Kidney epithelial cell (primary cell): ENCODE data around the gene RHBG. TPM values are rescaled to one million over a fixed set of nuclear protein-coding genes. Genes with fewer than 3 reads are reported as not detected.

ENCODE experiments used
- DNase-seq: peaks from one replicate; pipeline ENCODE4 v3.0.0-alpha.2; 2010; ENCODE audit warnings: low read depth
- H3K27me3 ChIP-seq: 2 replicates; pipeline ENCODE4 v1.6.0; 2011; ENCODE audit warnings: low read length; ENCODE audit not compliant: control insufficient read depth, insufficient read depth
- H3K36me3 ChIP-seq: 2 replicates; pipeline ENCODE4 v1.5.1; 2011; ENCODE audit warnings: low read length; ENCODE audit not compliant: control insufficient read depth, insufficient read depth
- H3K4me3 ChIP-seq: 2 replicates; pipeline ENCODE4 v1.5.1; 2011; ENCODE audit warnings: low read depth, mild to moderate bottlenecking, control low read depth, low read length
- total RNA-seq: library from RNA; depleted of rRNA; stranded (reverse); fragments of >200 nt; gene quantifications from 2 replicates; pipeline ENCODE4 v1.2.3, GENCODE V29; 2015
- TF ChIP-seq, protein P1 (sequence below): IDR thresholded peaks from 2 replicates; pipeline ENCODE4 v1.5.1; 2011; ENCODE audit warnings: mild to moderate bottlenecking, moderate library complexity, low read length, control low read depth, inconsistent platforms; ENCODE audit not compliant: insufficient read depth, poor library complexity, severe bottlenecking

Gene RHBG
- total RNA-seq, 1 donor from 2014 or later = not detected

DNA sequence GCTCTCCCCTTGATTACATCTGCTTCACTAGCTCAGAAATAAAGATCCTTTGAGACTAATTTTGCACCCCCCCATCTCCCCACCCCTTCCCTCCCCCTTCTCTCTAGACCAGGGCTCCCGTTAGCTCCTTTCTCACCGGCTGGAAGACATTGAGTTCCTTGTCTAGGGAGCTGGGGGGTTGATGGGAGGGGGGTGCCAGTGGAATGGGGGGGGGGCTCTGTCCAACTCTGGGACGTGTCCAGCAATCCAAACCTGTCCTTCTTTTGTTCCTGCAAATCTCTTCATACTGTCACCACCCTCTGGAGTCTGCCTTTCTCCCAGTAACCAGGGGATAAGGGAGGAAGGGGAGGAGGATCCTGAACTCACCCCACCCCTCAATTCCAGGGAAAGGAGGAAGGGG is 61.9 kb downstream of the RHBG start:
- DNase-seq = no peak
- TF ChIP-seq, protein P1, sequence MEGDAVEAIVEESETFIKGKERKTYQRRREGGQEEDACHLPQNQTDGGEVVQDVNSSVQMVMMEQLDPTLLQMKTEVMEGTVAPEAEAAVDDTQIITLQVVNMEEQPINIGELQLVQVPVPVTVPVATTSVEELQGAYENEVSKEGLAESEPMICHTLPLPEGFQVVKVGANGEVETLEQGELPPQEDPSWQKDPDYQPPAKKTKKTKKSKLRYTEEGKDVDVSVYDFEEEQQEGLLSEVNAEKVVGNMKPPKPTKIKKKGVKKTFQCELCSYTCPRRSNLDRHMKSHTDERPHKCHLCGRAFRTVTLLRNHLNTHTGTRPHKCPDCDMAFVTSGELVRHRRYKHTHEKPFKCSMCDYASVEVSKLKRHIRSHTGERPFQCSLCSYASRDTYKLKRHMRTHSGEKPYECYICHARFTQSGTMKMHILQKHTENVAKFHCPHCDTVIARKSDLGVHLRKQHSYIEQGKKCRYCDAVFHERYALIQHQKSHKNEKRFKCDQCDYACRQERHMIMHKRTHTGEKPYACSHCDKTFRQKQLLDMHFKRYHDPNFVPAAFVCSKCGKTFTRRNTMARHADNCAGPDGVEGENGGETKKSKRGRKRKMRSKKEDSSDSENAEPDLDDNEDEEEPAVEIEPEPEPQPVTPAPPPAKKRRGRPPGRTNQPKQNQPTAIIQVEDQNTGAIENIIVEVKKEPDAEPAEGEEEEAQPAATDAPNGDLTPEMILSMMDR = no peak
- Histone ChIP-seq H3K36me3 (no peaks in the 10 kb centered on the region), H3K27me3 (peaks cover 91% of the 10 kb centered on the region), H3K4me3 (no peak overlapping the region)

DNA sequence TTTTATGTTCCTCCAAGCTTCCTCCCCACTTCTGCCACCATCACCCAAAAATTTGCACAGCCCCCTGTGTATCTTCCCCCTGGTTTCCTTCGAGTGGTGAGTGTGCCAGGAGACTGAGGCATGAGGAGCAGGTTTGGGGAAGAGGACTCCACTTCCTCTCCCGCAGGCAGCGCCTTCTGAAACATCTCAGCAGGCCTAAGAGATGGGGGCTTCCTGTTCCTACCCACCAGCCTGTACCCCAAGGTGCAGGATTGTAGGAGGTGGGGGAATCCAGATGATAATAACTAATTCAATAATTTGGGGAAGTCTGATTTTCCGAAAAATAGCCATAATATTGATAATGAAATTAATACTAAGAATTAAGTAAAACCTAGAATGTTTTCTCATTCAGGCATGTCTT is 62.4 kb downstream of the RHBG start:
- no peak overlapping the region for H3K4me3 ChIP-seq
- H3K27me3 ChIP-seq = peaks cover 91% of the 10 kb centered on the region
- TF ChIP-seq, protein P1 = no peak
- no peaks in the 10 kb centered on the region for H3K36me3 ChIP-seq
- no peak for DNase-seq

DNA sequence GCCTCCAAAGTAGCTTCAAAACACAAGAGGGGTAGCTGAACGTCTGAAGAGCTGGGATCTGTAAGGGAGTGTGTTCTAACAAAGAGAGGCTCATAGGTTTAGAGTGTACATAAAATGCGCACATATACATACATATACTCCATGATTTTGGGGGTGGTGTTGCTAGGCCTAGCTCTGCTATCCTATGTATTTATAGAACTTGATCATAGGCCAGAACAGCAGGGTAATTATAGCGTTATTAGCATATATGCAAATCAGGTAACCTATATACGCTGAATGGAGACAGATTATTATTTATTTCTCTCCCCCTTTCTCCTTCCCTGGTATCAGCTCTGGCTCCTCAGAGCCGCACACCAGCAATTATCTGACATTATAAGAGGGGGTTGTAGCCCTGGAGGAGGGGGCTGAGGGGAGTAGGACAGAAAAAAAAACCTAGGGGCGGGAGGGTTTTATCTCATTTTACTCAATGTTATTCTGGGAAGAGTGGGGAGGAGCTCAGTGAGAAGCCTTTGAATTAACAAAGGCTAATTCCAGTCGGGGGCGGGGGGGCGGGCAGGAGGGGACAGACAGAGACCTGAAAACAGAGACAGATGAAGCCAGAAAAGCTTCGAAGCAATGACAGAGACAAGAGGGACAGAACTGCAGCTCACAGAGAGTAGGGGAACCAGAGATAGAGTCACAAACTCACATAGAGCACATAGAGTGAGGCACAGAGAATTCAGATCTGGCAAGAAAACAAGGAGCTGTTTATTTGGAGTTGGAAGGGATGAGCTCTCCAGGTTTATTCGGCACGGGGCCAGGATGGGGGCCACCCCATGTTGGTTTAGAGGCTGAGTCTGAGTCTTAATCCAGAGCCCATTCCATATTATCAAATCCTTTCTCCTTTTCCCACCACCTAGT is 63.0 kb downstream of the RHBG start:
- Histone ChIP-seq H3K4me3 (no peak overlapping the region), H3K36me3 (no peaks in the 10 kb centered on the region), H3K27me3 (peaks cover 91% of the 10 kb centered on the region)
- no peak for DNase-seq
- TF ChIP-seq, protein P1 = no peak

DNA sequence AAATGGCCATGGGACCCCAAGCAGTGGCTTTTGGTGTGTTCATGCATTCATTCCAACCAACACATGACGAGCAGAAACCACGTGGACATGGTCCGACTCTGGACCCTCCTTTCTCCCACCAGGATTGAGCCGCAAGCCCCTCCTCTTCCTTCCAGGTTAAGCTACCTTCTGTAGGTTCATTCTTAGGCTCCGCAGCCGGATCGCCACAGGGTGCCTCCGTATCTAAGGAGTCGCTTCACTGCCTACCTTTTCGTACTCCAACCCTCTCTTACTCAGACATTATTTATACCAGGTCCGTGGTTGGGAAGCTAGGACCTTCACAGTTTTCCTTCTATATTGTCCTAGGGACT is 63.6 kb downstream of the RHBG start:
- DNase-seq = no peak
- Histone ChIP-seq H3K4me3 (no peak overlapping the region), H3K27me3 (peaks cover 94% of the 10 kb centered on the region), H3K36me3 (no peaks in the 10 kb centered on the region)
- TF ChIP-seq, protein P1 = no peak

DNA sequence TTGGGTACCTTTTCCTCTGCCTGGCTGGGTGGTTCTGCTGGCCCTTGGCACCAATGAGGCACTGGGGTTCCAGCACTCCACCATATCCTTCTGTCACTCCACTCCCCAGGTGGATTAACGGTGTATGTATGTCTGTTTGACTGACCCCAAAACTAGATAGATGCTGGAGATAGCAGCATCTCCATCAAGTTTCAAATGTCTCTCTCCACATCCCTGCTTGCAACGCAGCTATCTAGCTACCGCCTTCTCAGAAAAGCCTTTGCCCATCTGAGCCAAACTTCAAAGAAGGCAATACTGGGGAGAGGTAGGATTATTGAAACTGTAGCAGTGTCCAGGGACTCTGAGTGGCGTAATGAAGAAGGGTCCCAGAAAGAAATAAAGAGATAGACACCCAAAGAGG is 64.0 kb downstream of the RHBG start:
- no peak overlapping the region for H3K4me3 ChIP-seq
- H3K36me3 ChIP-seq = no peaks in the 10 kb centered on the region
- DNase-seq = no peak
- TF ChIP-seq, protein P1 = no peak
- H3K27me3 ChIP-seq = peaks cover 93% of the 10 kb centered on the region

DNA sequence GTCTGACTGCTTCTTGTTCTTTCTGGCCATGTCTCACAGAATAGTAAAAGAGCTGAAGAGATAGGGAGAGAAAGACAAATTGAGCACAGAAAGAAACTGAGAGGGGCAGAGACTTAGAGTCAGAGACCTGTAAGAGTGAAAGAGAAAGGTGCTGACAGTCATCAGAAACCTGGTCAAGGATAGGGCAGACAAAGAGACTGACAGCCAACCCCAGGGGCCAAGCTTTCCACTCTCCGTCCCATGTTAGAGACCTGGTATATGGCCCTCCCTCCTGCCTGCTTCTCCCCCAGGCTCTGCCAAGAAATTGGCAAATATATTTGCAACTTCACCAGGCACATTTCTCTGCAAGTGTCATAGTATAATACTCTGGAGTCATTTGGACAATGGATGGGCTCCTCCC is 64.6 kb downstream of the RHBG start:
- H3K36me3 ChIP-seq = no peaks in the 10 kb centered on the region
- H3K27me3 ChIP-seq = peaks cover 89% of the 10 kb centered on the region
- H3K4me3 ChIP-seq = no peak overlapping the region
- no peak for DNase-seq
- TF ChIP-seq, protein P1 = no peak
